Subcutaneous adipose tissue (tissue), 4 donors: Measurements from ENCODE around the gene SLC6A13. TPM values are rescaled to one million over a fixed set of nuclear protein-coding genes. Genes with fewer than 3 reads are reported as not detected.

Experiments
- total RNA-seq, 4 donors: library from RNA; depleted of rRNA; stranded (reverse); fragments of >200 nt; gene quantifications; one replicate each; pipeline ENCODE4 v1.1.0, GENCODE V29; 2016
- TF ChIP-seq, protein P1 (sequence below): fragments of 450-650 bp; IDR thresholded peaks from one replicate; pipeline ENCODE4 v1.5.1; 2016; ENCODE audit warnings: low read depth, mild to moderate bottlenecking, control low read depth, antibody characterized with exemption, moderate library complexity

SLC6A13 gene
- total RNA-seq, 4 donors from 2014 or later = 0.88 TPM; not detected in 3

DNA sequence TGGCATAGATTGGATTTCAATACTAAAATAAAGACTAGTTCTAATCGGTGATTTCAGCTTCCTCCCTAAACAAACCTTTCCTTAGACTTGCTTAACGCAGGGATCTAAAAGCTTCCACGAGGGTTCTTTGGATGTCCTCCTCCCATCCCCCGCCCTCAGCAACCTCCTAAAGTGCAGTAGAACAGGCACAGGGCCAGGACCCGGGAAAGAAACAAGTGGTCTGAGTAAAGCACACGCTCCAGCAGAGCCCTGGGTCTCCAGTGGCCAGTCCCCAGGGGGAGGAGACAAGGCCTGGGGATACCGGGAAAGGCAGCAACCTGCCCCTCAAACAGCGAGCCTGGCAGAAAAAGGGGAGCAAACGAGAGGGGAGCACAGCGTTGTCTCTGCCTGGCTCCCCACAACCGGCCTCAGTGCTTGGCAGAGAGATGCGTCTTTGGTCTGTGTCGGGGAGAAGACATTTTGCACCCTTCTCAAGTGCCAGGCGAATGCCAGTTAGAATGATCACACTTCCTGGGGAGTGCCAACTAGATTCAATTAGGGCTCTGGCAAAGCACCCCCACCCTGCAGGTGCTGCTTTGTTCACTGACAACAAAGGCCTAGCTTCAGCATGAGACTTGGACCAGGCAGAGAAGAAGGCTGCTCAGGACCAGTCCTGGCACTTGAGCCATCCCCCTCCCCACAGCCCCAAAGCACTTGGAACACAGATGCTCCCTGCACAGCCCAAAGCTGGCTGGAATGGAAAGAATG, 31.5 kb downstream of the SLC6A13 start:
- TF ChIP-seq, protein P1, sequence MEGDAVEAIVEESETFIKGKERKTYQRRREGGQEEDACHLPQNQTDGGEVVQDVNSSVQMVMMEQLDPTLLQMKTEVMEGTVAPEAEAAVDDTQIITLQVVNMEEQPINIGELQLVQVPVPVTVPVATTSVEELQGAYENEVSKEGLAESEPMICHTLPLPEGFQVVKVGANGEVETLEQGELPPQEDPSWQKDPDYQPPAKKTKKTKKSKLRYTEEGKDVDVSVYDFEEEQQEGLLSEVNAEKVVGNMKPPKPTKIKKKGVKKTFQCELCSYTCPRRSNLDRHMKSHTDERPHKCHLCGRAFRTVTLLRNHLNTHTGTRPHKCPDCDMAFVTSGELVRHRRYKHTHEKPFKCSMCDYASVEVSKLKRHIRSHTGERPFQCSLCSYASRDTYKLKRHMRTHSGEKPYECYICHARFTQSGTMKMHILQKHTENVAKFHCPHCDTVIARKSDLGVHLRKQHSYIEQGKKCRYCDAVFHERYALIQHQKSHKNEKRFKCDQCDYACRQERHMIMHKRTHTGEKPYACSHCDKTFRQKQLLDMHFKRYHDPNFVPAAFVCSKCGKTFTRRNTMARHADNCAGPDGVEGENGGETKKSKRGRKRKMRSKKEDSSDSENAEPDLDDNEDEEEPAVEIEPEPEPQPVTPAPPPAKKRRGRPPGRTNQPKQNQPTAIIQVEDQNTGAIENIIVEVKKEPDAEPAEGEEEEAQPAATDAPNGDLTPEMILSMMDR = no peak

DNA sequence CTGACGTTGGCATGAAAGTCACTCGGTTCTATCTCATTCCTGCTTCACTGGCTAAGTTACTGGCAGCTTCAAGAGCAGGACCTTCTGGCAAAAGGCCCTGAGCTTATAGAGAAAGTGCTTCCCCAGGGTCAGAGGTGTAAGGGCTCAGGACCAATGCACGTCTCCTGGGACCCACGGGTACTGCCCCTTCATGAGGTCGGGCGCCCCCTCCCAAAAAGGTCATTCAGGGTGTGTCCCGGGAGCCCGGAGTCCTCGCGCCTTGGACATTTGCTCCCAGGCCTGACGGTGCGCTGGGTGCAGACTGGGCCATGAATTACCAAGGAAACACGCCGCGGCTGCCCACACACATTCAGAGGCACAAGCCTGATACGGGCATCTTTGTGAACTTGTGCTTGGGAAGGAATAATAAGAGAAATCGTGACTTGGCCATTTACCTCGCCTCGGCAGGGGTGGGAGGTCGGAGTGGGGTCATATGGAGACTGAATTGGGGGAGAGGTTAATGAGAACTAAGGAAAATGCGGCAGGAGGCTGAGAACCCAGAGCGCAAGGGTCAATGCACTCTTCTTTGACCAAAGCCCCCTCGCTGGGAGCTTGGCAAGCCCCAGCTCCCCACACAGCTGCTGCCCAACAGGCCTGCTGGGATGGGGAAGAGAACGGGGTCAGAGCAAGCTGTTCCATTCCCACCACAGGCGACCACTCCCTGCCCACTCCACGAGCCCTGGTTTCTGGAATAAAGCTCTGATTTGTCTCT, 33.0 kb downstream of the SLC6A13 start:
- TF ChIP-seq, protein P1 = no peak

DNA sequence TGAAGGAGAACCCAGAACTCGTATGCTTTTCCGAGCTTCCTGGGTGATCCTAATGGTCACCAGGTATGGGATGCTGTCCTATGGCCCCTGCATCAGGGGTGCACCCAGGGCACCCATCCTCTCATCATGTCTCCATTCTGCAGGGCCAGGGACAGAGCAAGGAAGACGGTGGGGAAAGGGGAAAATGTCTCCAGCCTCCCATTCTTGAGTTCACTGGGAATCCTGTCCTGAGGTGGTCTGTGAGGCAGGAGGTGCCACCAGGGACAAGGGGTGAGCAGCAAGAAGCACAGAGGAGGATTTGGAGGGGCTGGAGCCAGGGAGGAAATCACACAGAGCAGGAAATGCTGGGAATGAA, 33.8 kb downstream of the SLC6A13 start:
- TF ChIP-seq, protein P1 = no peak

DNA sequence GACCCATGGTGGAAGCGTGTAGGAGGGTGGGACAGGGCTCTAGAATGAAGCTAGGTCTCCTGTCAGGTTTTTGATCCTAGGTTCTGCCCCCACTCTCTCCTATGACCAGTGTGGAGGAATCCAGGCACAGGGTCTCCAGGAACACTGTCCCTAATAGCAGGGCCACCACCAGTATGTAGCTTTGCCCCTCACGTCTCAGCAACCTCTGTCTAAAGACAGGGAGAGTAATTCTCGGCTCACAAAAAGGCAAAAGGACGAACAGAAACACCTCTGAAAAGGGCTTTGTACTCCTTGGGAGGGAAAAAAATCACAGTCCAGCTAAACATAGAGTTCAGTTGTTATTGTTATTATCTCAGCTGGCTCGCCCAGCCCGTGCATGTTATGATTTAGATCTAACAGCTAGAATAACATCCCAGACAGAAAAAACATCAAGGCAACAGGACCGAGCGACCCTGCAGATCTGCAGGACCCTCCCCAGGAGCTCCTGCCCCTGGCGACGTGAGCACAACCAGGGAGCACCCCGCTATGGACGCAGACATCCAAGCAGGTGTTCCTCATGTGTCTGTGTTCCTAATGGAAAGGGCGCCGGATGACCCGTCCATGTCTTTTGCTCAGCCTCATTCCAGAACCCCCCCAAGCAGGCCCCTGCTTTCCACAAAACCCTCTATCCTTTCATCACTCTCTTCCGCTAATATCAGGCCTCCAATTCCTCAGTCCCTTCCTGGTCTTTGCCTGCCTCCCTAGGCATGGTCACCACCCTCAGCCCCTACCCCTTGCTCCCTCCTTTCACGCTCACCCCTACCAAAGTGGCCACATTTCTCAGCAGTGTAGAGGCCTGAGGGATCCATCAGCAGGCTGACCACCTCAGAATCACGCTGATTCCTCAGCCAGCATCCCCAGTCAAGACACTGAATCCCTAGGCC, 34.5 kb downstream of the SLC6A13 start:
- TF ChIP-seq, protein P1 = no peak

DNA sequence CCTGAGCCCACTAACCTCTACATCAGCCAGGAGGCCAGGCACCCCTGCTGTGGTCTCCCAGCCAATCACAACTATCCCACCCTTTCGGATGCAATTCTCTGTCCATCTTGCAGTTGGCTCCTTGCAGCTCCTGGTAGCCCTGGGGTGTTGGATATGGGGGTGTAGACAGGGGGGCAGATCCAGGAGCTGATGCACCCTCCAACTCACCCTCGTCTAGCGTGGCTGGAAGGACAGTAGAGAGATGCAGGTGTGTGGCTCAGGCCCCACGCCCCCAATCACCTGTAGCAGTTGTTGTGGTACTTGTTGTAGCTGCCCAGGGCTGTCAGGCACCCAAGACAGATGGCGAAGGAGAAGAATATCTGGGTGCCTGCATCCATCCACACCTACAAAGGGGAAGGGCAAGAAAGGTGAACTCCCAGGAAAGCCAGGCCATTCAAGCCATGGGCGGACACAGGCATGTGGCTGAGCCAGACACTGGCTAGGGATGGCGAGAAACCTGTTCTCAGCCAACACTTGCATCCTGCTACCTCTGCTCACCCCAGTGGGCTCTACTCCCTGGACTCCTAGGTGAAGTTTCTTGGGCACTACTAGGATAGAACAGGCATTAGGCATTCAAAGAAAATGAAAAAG, 35.2 kb downstream of the SLC6A13 start:
- TF ChIP-seq, protein P1 = no peak

DNA sequence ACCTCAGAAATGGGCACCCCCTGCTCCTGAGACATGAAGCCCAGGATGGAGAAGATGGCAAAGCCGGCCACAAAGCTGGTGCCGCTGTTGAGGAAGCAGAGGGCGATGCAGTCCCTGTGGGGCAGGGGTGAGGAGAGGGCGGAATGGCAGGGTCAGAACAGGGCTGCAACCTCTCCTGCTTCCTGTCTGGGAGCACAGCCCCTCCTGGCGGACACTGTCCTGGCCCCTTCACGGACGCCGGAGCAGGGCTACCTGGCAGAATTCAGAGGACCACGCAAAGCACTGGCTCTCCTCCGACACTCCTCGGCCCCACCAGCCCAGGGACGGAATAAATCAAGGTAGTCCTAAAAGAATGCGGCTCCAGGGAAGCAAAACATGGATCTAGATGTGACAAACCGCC, 36.2 kb downstream of the SLC6A13 start:
- TF ChIP-seq, protein P1 = no peak
